HUES6 (cell line): ENCODE data around the gene DLX2.
A peak's percentile ranks its signal among the peaks of the same experiment; 100 is the strongest.
"Not testable (repeated sequence)": the region's sequence is repeated elsewhere in the genome, so short reads cannot be mapped to it uniquely, and the experiment has no call there.

Source experiments
- H3K27ac ChIP-seq: 2 replicates; pipeline ENCODE4 v1.7.0; 2013; ENCODE audit warnings: low read depth, mild to moderate bottlenecking, low read length, inconsistent platforms
- H3K27me3 ChIP-seq: 2 replicates; pipeline ENCODE4 v1.6.1; 2013; ENCODE audit warnings: low read length; ENCODE audit not compliant: control insufficient read depth, insufficient read depth
- H3K36me3 ChIP-seq: 2 replicates; pipeline ENCODE4 v1.6.1; 2013; ENCODE audit warnings: low read length; ENCODE audit not compliant: control insufficient read depth, insufficient read depth
- H3K4me1 ChIP-seq: 2 replicates; pipeline ENCODE4 v1.6.1; 2013; ENCODE audit warnings: low read length; ENCODE audit not compliant: control insufficient read depth, insufficient read depth
- H3K4me3 ChIP-seq: 2 replicates; pipeline ENCODE4 v1.5.1; 2013; ENCODE audit warnings: low read depth, low read length
- H3K9ac ChIP-seq: one replicate; pipeline ENCODE4 v1.6.1; 2013; ENCODE audit warnings: mild to moderate bottlenecking, low read length
- H3K9me3 ChIP-seq: 2 replicates; pipeline ENCODE4 v1.6.1; 2013; ENCODE audit warnings: low read depth, low read length; ENCODE audit not compliant: control insufficient read depth, insufficient read depth

DLX2 gene

GRCh38 chr2:172128484-172128883, 25.8 kb upstream of the DLX2 start:
- H3K27ac ChIP-seq: no peak overlapping the region
- peaks cover 3% of the 10 kb centered on the region; the same call in 1 of the 2 replicates for H3K27me3 ChIP-seq
- peaks cover 15% of the 10 kb centered on the region for H3K4me1 ChIP-seq
- no peak overlapping the region for H3K4me3 ChIP-seq
- H3K36me3 ChIP-seq: no peaks in the 10 kb centered on the region
- no peak overlapping the region for H3K9ac ChIP-seq
- peaks cover 2% of the 10 kb centered on the region; the same call in 1 of the 2 replicates for H3K9me3 ChIP-seq

DNA sequence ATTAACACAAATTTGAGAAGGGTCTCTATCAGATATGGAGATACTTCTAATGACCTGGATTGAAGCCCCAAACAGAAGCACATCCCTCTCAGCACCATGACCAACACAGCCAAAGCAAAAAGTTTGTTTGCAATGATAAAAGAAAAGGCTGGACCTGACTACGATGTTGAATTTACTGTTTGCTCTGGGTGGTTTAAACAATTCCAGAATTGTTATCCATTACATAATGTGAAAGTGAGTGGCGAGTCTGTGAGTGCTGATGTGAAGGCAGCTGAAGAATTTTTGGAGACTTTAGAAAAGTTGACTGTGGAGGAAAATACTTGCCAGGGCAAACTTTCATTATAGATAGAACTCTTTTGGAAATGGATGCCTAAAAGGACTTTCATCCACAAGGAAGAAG, 17.4 kb upstream of the DLX2 start:
- Histone ChIP-seq H3K36me3 (no peaks in the 10 kb centered on the region), H3K9ac (no peak overlapping the region), H3K9me3 (no peaks in the 10 kb centered on the region), H3K4me3 (no peak overlapping the region), H3K27me3 (no peaks in the 10 kb centered on the region), H3K4me1 (no peaks in the 10 kb centered on the region), H3K27ac (no peak overlapping the region)

DNA sequence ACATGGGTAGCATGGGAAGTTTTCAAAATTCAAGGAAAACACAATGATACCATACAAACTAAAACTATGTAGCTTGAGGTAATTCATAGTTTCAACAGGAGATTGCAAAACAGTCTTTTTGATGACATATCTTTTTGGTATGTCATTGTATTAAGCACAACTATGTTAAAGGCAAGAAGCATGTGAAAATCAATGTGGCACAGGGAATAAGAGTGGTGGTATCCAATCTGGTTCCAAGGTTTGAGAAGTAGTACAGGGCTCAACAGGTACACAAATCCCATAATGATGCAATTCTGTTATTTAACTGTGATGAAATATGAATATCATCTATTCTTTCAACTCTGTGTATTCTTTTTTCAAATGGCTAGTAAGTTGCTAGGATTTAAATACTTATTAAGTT, 16.4 kb upstream of the DLX2 start:
- Histone ChIP-seq H3K4me1 (no peaks in the 10 kb centered on the region), H3K9ac (no peak overlapping the region), H3K36me3 (no peaks in the 10 kb centered on the region), H3K9me3 (no peaks in the 10 kb centered on the region), H3K27me3 (no peaks in the 10 kb centered on the region), H3K27ac (no peak overlapping the region), H3K4me3 (no peak overlapping the region)

GRCh38 chr2:172116107-172116506, 13.4 kb upstream of the DLX2 start:
- Histone ChIP-seq H3K4me3 (no peak overlapping the region), H3K27me3 (peaks cover 5% of the 10 kb centered on the region; the same call in 1 of the 2 replicates), H3K27ac (no peak overlapping the region), H3K4me1 (no peaks in the 10 kb centered on the region), H3K36me3 (no peaks in the 10 kb centered on the region), H3K9ac (no peak overlapping the region), H3K9me3 (no peaks in the 10 kb centered on the region)

GRCh38 chr2:172114579-172114978, 11.9 kb upstream of the DLX2 start:
- H3K27ac ChIP-seq: no peak overlapping the region
- H3K36me3 ChIP-seq: no peaks in the 10 kb centered on the region
- no peak overlapping the region for H3K4me3 ChIP-seq
- H3K9ac ChIP-seq: no peak overlapping the region
- peaks cover 14% of the 10 kb centered on the region for H3K27me3 ChIP-seq
- H3K9me3 ChIP-seq: no peaks in the 10 kb centered on the region
- peaks cover 8% of the 10 kb centered on the region for H3K4me1 ChIP-seq

DNA sequence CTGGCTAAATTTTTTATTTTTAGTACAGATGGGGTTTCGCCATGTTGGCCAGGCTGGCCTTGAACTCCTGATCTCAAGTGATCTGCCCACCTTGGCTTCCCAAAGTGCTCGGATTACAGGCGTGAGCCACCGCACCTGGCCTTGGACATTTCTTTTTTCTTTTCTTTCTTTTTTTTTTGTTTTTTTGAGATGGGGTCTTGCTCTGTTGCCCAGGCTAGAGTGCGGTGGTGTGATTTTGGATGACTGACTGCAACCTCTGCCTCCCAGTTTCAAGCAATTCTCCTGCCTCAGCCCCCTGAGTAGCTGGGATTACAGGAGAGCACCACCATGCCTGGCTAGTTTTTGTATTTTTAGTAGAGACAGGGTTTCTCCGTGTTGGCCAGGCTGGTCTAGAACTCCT, 11.5 kb upstream of the DLX2 start:
- not testable (repeated sequence) for H3K36me3 ChIP-seq, H3K4me3 ChIP-seq, H3K9ac ChIP-seq, H3K27ac ChIP-seq, H3K9me3 ChIP-seq, H3K4me1 ChIP-seq
- H3K27me3 ChIP-seq: peaks cover 18% of the 10 kb centered on the region

DNA sequence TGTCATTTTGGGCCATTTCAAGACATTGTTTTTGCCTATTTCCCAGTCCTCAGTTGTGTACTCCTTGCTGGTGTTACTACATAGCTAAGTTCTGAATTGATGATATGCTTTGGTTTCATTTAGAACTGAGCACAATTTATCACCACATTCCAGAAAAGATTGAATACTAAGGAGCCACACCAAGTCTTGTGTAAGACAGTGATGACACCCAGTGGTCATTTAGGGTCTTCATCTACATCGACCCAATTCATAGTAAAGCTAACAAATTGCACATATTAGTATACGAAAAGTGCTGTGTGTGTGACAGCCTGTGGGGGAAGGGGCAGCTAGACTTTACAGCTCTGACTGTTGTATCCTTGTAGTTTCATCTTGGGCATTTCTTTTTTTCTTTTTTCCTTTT, 10.9 kb upstream of the DLX2 start:
- Histone ChIP-seq H3K27me3 (peaks cover 23% of the 10 kb centered on the region), H3K36me3 (no peaks in the 10 kb centered on the region), H3K9me3 (no peaks in the 10 kb centered on the region), H3K4me1 (peaks cover 11% of the 10 kb centered on the region), H3K9ac (no peak overlapping the region), H3K4me3 (no peak overlapping the region), H3K27ac (no peak overlapping the region)

- Histone ChIP-seq H3K9ac (no peak overlapping the region), H3K9me3 (no peaks in the 10 kb centered on the region), H3K4me1 (peaks cover 26% of the 10 kb centered on the region), H3K4me3 (peak overlapping the region; percentile 36), H3K27ac (no peak overlapping the region), H3K36me3 (no peaks in the 10 kb centered on the region), H3K27me3 (peaks cover 57% of the 10 kb centered on the region)
Measured at GRCh38 chr2:172109988-172110811, 7.5 kb upstream of the DLX2 start.

DNA sequence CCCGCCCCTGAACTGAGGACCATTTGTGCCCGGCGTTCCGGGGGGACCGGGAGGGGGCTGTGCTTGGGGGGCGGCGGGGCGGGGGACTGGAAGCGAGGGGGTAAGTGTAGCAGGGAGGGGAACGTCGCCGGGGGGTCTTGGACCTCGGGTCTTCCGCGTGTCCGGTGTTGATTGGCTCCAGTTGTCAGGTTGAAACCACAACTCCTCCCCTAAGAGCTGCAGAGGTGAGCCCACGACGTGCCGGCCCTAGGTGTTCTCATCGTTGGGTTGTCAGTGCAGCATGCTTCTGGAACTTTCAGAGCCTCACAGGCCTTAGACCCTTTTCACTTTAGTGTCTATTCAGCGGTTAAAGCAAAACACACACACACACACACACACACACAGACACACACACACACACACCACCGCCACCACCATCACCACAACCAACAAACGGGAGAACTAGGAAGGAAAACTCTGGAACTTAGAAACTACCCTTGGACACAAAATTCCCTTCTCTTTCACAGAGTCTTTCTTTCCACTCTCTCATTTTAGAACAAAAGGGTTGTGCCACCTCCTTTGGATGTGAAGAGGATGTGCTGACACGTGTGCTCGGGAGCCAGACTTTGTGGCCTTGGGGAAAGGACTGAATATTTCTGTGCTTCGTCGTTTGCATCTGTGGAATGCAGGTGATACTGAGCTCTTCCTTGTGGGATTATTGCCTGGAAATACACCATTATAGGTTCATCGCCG, 6.7 kb upstream of the DLX2 start:
- no peak overlapping the region for H3K27ac ChIP-seq
- H3K9me3 ChIP-seq: no peaks in the 10 kb centered on the region
- peaks cover 26% of the 10 kb centered on the region for H3K4me1 ChIP-seq
- H3K9ac ChIP-seq: no peak overlapping the region
- H3K36me3 ChIP-seq: no peaks in the 10 kb centered on the region
- H3K4me3 ChIP-seq: peak overlapping the region; percentile 36
- H3K27me3 ChIP-seq: peaks cover 65% of the 10 kb centered on the region

DNA sequence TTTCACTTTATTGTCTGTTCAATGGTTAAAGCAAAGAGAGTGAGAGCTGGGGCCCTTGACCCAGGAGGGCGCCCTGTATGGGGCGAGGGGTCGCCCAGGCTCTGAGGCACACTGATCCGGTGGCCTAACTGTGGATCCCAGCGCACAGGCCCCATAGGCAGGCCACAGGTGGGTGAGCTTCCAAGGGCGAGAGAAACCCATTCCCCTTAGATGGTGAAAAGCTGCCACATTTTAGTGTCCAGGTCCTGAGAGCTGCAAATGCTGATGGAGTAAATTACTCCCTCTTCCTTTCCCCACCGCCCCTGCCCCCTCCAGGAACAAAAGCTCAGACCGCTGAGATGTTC, 5.9 kb upstream of the DLX2 start:
- H3K9me3 ChIP-seq: no peaks in the 10 kb centered on the region
- peaks cover 73% of the 10 kb centered on the region for H3K27me3 ChIP-seq
- H3K4me3 ChIP-seq: no peak overlapping the region; the same call in 1 of the 2 replicates
- no peak overlapping the region for H3K9ac ChIP-seq
- no peaks in the 10 kb centered on the region for H3K36me3 ChIP-seq
- H3K4me1 ChIP-seq: peaks cover 26% of the 10 kb centered on the region
- H3K27ac ChIP-seq: no peak overlapping the region
